ENCODE results near the gene ATG7.
"Not testable (repeated sequence)": the region's sequence is repeated elsewhere in the genome, so short reads cannot be mapped to it uniquely, and the experiment has no call there.

Gene ATG7

DNA sequence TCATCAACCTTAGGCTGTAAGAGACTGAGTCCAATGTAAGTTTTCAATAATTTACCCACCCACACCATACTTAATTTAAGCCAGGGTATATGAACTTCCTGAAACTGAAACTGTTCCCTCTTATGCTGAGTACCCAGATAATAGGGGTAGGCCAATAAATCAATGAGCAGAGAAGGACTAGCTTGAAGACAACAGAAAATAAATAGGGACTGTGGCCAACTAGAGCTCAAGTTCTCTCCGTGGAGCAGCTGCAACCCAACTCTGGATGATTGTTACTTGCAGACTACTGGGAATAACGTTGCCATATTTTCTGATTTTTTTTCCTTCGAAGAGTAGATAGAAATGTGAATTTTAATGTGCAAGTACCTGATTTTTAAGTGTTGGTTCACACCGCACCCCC lies 128.0 kb downstream of the ATG7 start:
- CTCF ChIA-PET, result interaction anchor here (1.0 to 1.2 kb wide), 2 partner anchors 10 to 19 kb away, joined by 3 to 5 read pairs; no protein-coding TSS in a partner anchor
- DNase-seq (ENCODE audit: extremely low spot score), result no peak
- TF ChIP-seq, protein P1, sequence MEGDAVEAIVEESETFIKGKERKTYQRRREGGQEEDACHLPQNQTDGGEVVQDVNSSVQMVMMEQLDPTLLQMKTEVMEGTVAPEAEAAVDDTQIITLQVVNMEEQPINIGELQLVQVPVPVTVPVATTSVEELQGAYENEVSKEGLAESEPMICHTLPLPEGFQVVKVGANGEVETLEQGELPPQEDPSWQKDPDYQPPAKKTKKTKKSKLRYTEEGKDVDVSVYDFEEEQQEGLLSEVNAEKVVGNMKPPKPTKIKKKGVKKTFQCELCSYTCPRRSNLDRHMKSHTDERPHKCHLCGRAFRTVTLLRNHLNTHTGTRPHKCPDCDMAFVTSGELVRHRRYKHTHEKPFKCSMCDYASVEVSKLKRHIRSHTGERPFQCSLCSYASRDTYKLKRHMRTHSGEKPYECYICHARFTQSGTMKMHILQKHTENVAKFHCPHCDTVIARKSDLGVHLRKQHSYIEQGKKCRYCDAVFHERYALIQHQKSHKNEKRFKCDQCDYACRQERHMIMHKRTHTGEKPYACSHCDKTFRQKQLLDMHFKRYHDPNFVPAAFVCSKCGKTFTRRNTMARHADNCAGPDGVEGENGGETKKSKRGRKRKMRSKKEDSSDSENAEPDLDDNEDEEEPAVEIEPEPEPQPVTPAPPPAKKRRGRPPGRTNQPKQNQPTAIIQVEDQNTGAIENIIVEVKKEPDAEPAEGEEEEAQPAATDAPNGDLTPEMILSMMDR (IDR thresholded peaks at IDR 0.05; ENCODE audit: control extremely low read depth, extremely low read depth, low read depth, missing control alignments), result no peak
- POLR2A ChIA-PET, result no interaction called here

DNA sequence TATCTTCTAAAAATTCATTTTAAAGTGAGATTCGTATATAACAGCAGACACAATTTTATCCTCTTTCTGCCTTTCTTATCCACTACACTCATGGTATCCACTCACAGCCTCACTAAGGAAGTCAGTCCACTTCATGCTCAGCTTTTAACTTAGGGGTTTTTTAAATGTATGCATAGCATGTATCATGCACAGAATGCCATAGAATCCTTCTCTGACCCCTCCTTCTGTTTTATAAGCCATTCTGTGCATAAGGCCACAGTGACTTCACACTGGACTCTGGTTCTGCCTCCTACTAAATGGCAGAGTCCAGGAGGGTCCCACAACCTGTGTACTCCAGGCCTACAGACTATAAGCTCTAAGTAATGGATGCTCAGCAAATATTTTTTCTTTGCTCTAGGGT lies 129.2 kb downstream of the ATG7 start:
- TF ChIP-seq, protein P1 (IDR thresholded peaks at IDR 0.05; ENCODE audit: control extremely low read depth, extremely low read depth, low read depth, missing control alignments), result no peak
- ChIA-PET CTCF (interaction anchor here (1.2 kb wide), 1 partner anchor 16 kb away, joined by 3 read pairs; no protein-coding TSS in a partner anchor), POLR2A (no interaction called here)
- no peak for DNase-seq (ENCODE audit: extremely low spot score)

DNA sequence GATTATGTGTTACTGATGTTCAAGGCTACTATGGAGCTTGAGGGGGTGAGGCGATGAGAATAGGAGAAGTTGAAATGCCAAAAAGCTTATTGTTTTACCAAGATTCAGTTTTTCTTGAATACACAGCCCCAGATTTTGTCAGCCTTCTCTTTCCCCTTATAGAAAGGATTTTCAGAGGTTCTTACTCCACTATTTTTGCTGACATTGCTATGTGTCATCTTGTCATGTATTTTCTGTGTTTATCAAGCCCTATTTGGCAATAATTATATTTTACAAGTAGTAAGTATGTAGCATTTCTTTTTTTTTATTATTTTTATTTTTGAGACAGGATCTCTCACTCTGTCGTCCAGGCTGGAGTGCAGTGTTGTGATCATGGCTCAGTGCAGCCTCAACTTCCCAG lies 133.1 kb downstream of the ATG7 start:
- ChIA-PET POLR2A (no interaction called here), CTCF (no interaction called here)
- TF ChIP-seq, protein P1 (IDR thresholded peaks at IDR 0.05; ENCODE audit: control extremely low read depth, extremely low read depth, low read depth, missing control alignments), result no peak
- DNase-seq (ENCODE audit: extremely low spot score), result no peak

DNA sequence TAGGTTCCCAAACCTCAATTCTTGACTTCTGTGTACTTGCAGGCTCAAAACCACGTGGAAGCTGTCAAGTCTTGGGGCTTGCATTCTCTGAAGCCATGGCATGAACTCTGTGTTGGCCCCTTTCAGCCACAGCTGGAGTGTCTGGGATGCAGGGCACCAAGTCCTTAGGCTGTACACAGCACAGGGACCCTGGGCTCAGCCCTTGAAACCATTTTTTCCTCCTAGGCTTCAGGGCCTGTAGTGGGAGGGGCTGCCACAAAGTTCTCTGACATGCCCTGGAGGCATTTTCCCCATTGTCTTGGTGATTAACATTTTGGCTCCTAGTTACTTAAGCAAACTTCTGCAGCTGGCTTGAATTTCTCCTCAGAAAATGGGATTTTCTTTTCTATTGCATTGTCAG lies 135.4 kb downstream of the ATG7 start:
- CTCF ChIA-PET, result no interaction called here
- no peak for DNase-seq (ENCODE audit: extremely low spot score)
- POLR2A ChIA-PET, result no interaction called here
- TF ChIP-seq, protein P1 (IDR thresholded peaks at IDR 0.05; ENCODE audit: control extremely low read depth, extremely low read depth, low read depth, missing control alignments), result no peak

DNA sequence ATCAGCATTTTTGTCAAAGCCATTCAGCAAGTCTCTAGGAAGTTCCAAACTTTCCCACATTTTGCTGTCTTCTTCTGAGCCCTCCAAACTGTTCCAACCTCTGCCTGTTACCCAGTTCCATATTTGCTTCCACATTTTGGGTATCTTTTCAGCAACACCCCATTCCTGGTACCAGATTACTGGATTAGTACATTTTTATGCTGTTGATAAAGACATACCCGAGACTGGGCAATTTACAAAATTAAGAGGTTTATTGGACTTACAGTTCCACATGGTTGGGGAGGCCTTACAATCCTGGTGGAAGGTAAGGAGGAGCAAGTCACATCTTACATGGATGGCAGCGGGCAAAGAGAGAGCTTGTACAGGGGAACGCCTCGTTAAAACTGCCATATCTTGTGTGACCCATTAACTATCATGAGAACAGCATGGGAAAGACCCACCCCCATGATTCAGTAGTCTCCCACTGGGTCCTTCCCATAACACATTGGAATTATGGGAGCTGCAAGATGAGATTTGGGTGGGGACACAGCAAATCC lies 136.2 kb downstream of the ATG7 start:
- DNase-seq (ENCODE audit: extremely low spot score); POLR2A ChIA-PET: not testable (repeated sequence)
- CTCF ChIA-PET, result interaction anchor here (1.2 kb wide), 1 partner anchor 18 kb away, joined by 3 read pairs; no protein-coding TSS in a partner anchor

GRCh38 chr3:11410564-11410963 lies 138.4 kb downstream of the ATG7 start:
- DNase-seq (ENCODE audit: extremely low spot score), result no peak
- CTCF ChIA-PET, result no interaction called here
- TF ChIP-seq, protein P1 (IDR thresholded peaks at IDR 0.05; ENCODE audit: control extremely low read depth, extremely low read depth, low read depth, missing control alignments), result no peak
- POLR2A ChIA-PET, result no interaction called here

DNA sequence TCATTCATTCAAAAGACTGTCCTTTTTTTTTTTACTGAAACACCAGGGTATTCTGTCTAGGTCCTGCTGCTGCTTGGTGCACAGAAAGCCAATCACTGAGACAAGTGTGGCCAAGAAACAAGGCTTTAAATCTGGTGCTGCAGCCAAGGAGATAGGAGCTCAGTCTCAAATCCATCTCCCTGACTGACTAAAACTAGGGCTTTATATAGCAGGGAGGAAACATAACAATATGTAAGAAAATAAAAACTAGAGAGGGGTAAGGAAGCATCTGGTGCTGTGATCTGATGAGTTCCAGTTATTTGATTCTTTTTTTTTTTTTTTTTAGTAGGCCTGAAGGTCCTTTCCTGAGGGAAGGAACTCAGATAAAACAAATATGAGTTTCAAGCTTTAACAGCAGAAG lies 139.8 kb downstream of the ATG7 start:
- ChIA-PET POLR2A (no interaction called here), CTCF (interaction anchor here (1.6 kb wide), 1 partner anchor 33 kb away, joined by 4 read pairs; no protein-coding TSS in a partner anchor)
- TF ChIP-seq, protein P1 (IDR thresholded peaks at IDR 0.05; ENCODE audit: control extremely low read depth, extremely low read depth, low read depth, missing control alignments), result no peak
- DNase-seq (ENCODE audit: extremely low spot score), result no peak

All from GM10248 (cell line).